CD14-positive monocyte (primary cell): Measurements from ENCODE around the gene EMC10. TPM values are rescaled to one million over a fixed set of nuclear protein-coding genes. Genes with fewer than 3 reads are reported as not detected.

Source experiments
- DNase-seq, 3 donors: peaks; one replicate each; pipeline ENCODE4 v3.0.0-alpha.2; 2011 to 2022
- H2AFZ ChIP-seq: 2 replicates; pipeline ENCODE4 v1.6.0; 2012; ENCODE audit warnings: mild to moderate bottlenecking, low read depth, low read length, inconsistent platforms; ENCODE audit not compliant: insufficient read depth, poor library complexity, severe bottlenecking
- H3K27ac ChIP-seq, 2 donors: 1 replicate in 1 of 2; 2 replicates in 1 of 2; pipeline ENCODE4 v1.5.1; 2012 to 2013; ENCODE audit warnings: low read length in 2 of 2, control low read depth in 1 of 2, inconsistent platforms in 1 of 2, low read depth in 1 of 2, mild to moderate bottlenecking in 1 of 2
- H3K27me3 ChIP-seq, 2 donors: one replicate each; pipeline versions ENCODE4 v1.6.0 to v1.6.1; 2011 to 2013; ENCODE audit warnings: low read length in 2 of 2; ENCODE audit not compliant: control insufficient read depth in 2 of 2, insufficient read depth in 2 of 2
- H3K36me3 ChIP-seq, 2 donors: replicated peaks in 1 of 2; 1 replicate in 1 of 2; 2 replicates in 1 of 2; pipeline versions ENCODE4 v1.5.1 to v1.6.1; 2012 to 2013; ENCODE audit warnings: low read length in 2 of 2, control low read depth in 1 of 2, inconsistent platforms in 1 of 2, mild to moderate bottlenecking in 1 of 2; ENCODE audit not compliant: insufficient read depth in 2 of 2, control insufficient read depth in 1 of 2
- H3K4me1 ChIP-seq, 2 donors: 1 replicate in 1 of 2; 2 replicates in 1 of 2; pipeline versions ENCODE4 v1.5.1 to v1.6.1; 2012 to 2013; ENCODE audit warnings: low read length in 2 of 2, control low read depth in 1 of 2, inconsistent platforms in 1 of 2, mild to moderate bottlenecking in 1 of 2, moderate library complexity in 1 of 2; ENCODE audit not compliant: insufficient read depth in 2 of 2, control insufficient read depth in 1 of 2
- H3K4me2 ChIP-seq: replicated peaks from 2 replicates; pipeline ENCODE3; 2012; ENCODE audit warnings: low read length, moderate library complexity, mild to moderate bottlenecking; ENCODE audit not compliant: poor library complexity, severe bottlenecking; ENCODE audit errors: extremely low read depth
- H3K4me3 ChIP-seq, 3 experiments: fragments of 200-600 bp in 1 of 3; sonication (generic) in 1 of 3; replicated peaks in 1 of 3; 1 replicate in 2 of 3; 2 replicates in 1 of 3; pipeline ENCODE4 v1.5.1; 2011 to 2013; ENCODE audit warnings: low read length in 3 of 3, mild to moderate bottlenecking in 3 of 3, control low read depth in 2 of 3, low read depth in 2 of 3, inconsistent platforms in 1 of 3, moderate library complexity in 1 of 3
- H3K79me2 ChIP-seq: 2 replicates; pipeline ENCODE4 v1.6.0; 2012; ENCODE audit warnings: mild to moderate bottlenecking, control low read depth, inconsistent platforms, low read length, moderate library complexity; ENCODE audit not compliant: insufficient read depth
- H3K9ac ChIP-seq: 2 replicates; pipeline ENCODE4 v1.6.0; 2017; ENCODE audit warnings: low read length, mild to moderate bottlenecking; ENCODE audit not compliant: insufficient read depth, poor library complexity, severe bottlenecking
- H3K9me3 ChIP-seq, 2 donors: replicated peaks in 1 of 2; 1 replicate in 1 of 2; 2 replicates in 1 of 2; pipeline versions ENCODE4 v1.5.1 to v1.6.1; 2012 to 2013; ENCODE audit warnings: low read length in 2 of 2, control low read depth in 1 of 2; ENCODE audit not compliant: control insufficient read depth in 1 of 2, insufficient read depth in 1 of 2
- H4K20me1 ChIP-seq: 2 replicates; pipeline ENCODE4 v1.6.0; 2012; ENCODE audit warnings: mild to moderate bottlenecking, low read length, control low read depth, moderate library complexity; ENCODE audit not compliant: insufficient read depth
- H3K27ac Mint-ChIP-seq, 7 donors: one replicate each; pipeline ENCODE4 v1.8.0; 2020; ENCODE audit warnings: mild to moderate bottlenecking in 7 of 7, mixed read lengths in 7 of 7, moderate library complexity in 6 of 7, inconsistent platforms in 2 of 7
- H3K27me3 Mint-ChIP-seq, 3 donors: one replicate each; pipeline ENCODE4 v1.8.0; 2021 to 2022; ENCODE audit warnings: low read depth in 3 of 3, mild to moderate bottlenecking in 3 of 3, mixed read lengths in 3 of 3, moderate library complexity in 3 of 3, inconsistent platforms in 1 of 3
- H3K36me3 Mint-ChIP-seq, 2 donors: one replicate each; pipeline ENCODE4 v1.8.0; 2020; ENCODE audit warnings: mixed read lengths in 2 of 2, inconsistent platforms in 1 of 2, mild to moderate bottlenecking in 1 of 2
- H3K4me1 Mint-ChIP-seq: one replicate; pipeline ENCODE4 v1.8.0; 2020; ENCODE audit warnings: mild to moderate bottlenecking, mixed read lengths
- H3K4me3 Mint-ChIP-seq, 2 donors: one replicate each; pipeline ENCODE4 v1.8.0; 2020; ENCODE audit warnings: mild to moderate bottlenecking in 2 of 2, mixed read lengths in 2 of 2, moderate library complexity in 1 of 2
- H3K9me3 Mint-ChIP-seq, 7 donors: one replicate each; pipeline ENCODE4 v1.8.0; 2020 to 2022; ENCODE audit warnings: mixed read lengths in 7 of 7, mild to moderate bottlenecking in 6 of 7, moderate library complexity in 6 of 7, inconsistent platforms in 2 of 7
- CTCF ChIP-seq: fragments of 200-600 bp; IDR thresholded peaks from one replicate; pipeline ENCODE4 v1.8.0; 2022; ENCODE audit warnings: antibody characterized with exemption, mild to moderate bottlenecking
- WGBS: methylation state at CpG from one replicate; pipeline ENCODE4 v1.1.5; 2013; ENCODE audit warnings: missing lambda C conversion rate; ENCODE audit not compliant: insufficient coverage; 5-methylcytosine and 5-hydroxymethylcytosine counted together
- intact Hi-C, 2 donors: fragments of 100-400 bp; cut with micrococcal nuclease; formaldehyde crosslinking; loops; one replicate each; pipeline versions ENCODE4 v1.15.0 to v1.15.1; 2023
- polyA plus RNA-seq, 3 donors: library from polyadenylated mRNA; depleted of rRNA in 1 of 3; unstranded in 2 of 3; stranded (reverse) in 1 of 3; fragments of 300-500 nt in 2 of 3; fragments of >200 nt in 1 of 3; fragmentation: Illumina TruSeq in 2 of 3; gene quantifications; 1 replicate in 2 of 3; 2 replicates in 1 of 3; pipeline ENCODE4 v1.2.3, GENCODE V29; 2012 to 2021

Gene EMC10
- polyA plus RNA-seq, 3 donors = 8.5 to 50.4 (median 9.3) TPM

GRCh38 chr19:50512112-50512998, 36.0 kb downstream of the EMC10 start:
- intact Hi-C loops = loop anchor here in 1 of 2 donors (5.0 kb wide), 2 partner anchors 130 to 290 kb away; partner anchors contain the start of gene POLD1
- peaks cover 7 to 9% of the 10 kb centered on the region in 2 donors for H3K36me3 Mint-ChIP-seq
- peaks cover 15% of the 10 kb centered on the region for H3K4me1 Mint-ChIP-seq

More at GRCh38 chr19:50512112-50512998, 36.0 kb downstream of the EMC10 start:
- Histone ChIP-seq H3K36me3 (no peaks in the 10 kb centered on the region), H2AFZ (no peak overlapping the region), H3K4me1 (peaks cover 11 to 16% of the 10 kb centered on the region in 2 donors), H3K4me2 (no peak overlapping the region), H4K20me1 (no peaks in the 10 kb centered on the region), H3K27me3 (peaks cover 0 to 6% of the 10 kb centered on the region in 2 donors), H3K4me3 (peak overlapping the region in 1 of 3 experiments; percentile 91), H3K9ac (no peak overlapping the region), H3K9me3 (no peaks in the 10 kb centered on the region), H3K79me2 (peaks cover 4% of the 10 kb centered on the region), H3K27ac (no peak overlapping the region)
- Mint-ChIP-seq H3K27me3 (peaks cover 19 to 37% (median 24%) of the 10 kb centered on the region in 3 donors), H3K9me3 (peaks cover 0 to 2% (median 0%) of the 10 kb centered on the region in 7 donors), H3K27ac (peak overlapping the region in 2 of 7 donors; percentile 38 to 92), H3K4me3 (no peak overlapping the region)
- 96% methylated on average over 32 of the region's 36 CpGs for WGBS
- no peak for DNase-seq
- no peak for TF ChIP-seq CTCF
